Heart left ventricle (tissue), 13 donors: ENCODE measurements around the gene MNS1.

ENCODE experiments used
- CTCF ChIP-seq, 12 donors: fragments of 200-600 bp; sonication (generic) in 4 of 12; IDR thresholded peaks; one replicate each; pipeline versions ENCODE4 v1.5.0 to v1.8.0; 2018 to 2022; ENCODE audit warnings: antibody characterized with exemption in 12 of 12, mild to moderate bottlenecking in 5 of 12
- POLR2A ChIP-seq, 2 donors: fragments of 450-650 bp; IDR thresholded peaks; one replicate each; pipeline ENCODE4 v1.6.1; 2017; ENCODE audit warnings: antibody characterized with exemption in 2 of 2, mild to moderate bottlenecking in 2 of 2, moderate library complexity in 2 of 2
- donor health status: ischemic (EF 13 %, LVEDD 7.1; RV severe dilation, severe dysfunction).
- donor health status: DM: no; HTN: yes; CAD: no.
- donor health status: DM: no; HTN: no; CAD: no.
- donor health status: ischemic (EF 25% LVEDD 6.9; RV normal size, moderate dysfunction).
- donor health status: ischemic (EF 25% LVEDD 5.7; RV mildly dilated, moderate dysfunction).
- donor health status: ischemic (EF 35%, LVEDD 5.7; RV mildly dilated, moderate dysfunction).
- donor health status: nonischemic (EF 11% LVEDD 7.7; RV severe dilation, severe dysfunction).
- donor health status: DM: yes; HTN: yes; CAD: no.
- donor health status: PGD.
- donor health status: ischemic (EF 29% LVEDD 5.4; RV normal size, mild dysfunction).
- donor health status: nonischemic (EF 23%, LVEDD 6.1; RV moderate dilation, normal function).

DNA sequence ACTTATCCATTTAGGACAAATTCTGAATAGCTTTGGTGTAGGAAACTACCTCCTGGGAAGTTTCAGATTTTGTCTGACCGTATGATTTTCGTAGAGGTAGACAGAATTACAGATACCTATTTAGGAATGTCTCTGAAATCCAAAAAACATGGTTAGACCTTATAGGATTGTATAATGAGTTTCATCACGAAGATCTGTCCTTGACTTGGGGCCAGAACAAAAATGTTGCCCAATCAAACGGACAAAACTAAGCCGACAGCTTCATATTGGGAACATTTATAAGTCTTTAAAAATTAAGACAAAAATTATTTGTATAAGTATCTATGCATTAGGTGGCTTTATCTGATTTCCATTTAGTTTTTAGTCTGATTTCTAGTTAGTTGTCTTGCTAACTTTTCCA lies 32.6 kb downstream of the MNS1 start:
- TF ChIP-seq CTCF (IDR thresholded peaks at IDR 0.05) (no peak), POLR2A (IDR thresholded peaks at IDR 0.05) (no peak)
